Measurements from ENCODE around the gene WFS1. TPM values are rescaled to one million over a fixed set of nuclear protein-coding genes. Genes with fewer than 3 reads are reported as not detected.

The WFS1 gene
- polyA plus RNA-seq, 1 experiment = 46.8 TPM

DNA sequence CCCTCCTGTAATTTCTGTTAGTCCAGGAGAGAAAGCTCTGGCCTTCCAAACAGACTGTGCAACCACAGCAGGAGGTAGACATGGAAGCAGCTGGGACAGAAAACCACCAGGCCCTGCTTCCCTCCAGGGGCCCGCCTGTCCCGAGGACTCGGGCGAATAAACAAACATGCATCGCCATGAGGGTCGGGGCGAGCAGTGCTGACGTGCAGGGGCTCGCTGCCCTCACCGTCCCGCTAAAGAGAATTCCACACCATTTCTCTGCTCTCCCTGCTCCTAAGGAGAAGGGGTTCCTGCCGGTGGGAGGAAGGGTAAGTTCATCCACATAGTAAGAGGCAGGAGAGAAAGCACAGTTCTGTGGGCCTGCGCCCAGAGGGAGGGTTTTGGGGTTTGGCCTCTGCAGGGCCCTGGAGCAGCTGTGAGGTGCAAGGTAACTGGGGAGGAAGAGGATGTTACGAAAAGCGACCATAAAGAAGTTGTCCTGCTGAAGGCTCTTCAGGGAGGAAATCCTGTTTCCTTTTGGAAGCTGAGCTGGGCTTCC, 54.9 kb downstream of the WFS1 start:
- H3K9me3 ChIP-seq (ENCODE audit: control insufficient read depth, insufficient read depth, low read length) = peaks cover 9% of the 10 kb centered on the region
- H3K27ac ChIP-seq (ENCODE audit: low read depth, low read length) = no peak overlapping the region
- TF ChIP-seq, protein P1, sequence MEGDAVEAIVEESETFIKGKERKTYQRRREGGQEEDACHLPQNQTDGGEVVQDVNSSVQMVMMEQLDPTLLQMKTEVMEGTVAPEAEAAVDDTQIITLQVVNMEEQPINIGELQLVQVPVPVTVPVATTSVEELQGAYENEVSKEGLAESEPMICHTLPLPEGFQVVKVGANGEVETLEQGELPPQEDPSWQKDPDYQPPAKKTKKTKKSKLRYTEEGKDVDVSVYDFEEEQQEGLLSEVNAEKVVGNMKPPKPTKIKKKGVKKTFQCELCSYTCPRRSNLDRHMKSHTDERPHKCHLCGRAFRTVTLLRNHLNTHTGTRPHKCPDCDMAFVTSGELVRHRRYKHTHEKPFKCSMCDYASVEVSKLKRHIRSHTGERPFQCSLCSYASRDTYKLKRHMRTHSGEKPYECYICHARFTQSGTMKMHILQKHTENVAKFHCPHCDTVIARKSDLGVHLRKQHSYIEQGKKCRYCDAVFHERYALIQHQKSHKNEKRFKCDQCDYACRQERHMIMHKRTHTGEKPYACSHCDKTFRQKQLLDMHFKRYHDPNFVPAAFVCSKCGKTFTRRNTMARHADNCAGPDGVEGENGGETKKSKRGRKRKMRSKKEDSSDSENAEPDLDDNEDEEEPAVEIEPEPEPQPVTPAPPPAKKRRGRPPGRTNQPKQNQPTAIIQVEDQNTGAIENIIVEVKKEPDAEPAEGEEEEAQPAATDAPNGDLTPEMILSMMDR (IDR thresholded peaks at IDR 0.05; ENCODE audit: low read depth, low read length) = no peak
- DNase-seq (ENCODE audit: low read depth, low spot score) = no peak
- POLR2A ChIA-PET = no interaction called here
- peaks cover 26% of the 10 kb centered on the region for H3K27me3 ChIP-seq (ENCODE audit: control insufficient read depth, insufficient read depth, low read length)
- H3K4me3 ChIP-seq (ENCODE audit: low read depth, low read length) = no peak overlapping the region
- CTCF ChIA-PET = interaction anchor here (12.4 to 18.6 kb wide), 2 partner anchors 59 to 74 kb away, joined by 310 to 563 read pairs; partner anchors contain the start of gene WFS1

DNA sequence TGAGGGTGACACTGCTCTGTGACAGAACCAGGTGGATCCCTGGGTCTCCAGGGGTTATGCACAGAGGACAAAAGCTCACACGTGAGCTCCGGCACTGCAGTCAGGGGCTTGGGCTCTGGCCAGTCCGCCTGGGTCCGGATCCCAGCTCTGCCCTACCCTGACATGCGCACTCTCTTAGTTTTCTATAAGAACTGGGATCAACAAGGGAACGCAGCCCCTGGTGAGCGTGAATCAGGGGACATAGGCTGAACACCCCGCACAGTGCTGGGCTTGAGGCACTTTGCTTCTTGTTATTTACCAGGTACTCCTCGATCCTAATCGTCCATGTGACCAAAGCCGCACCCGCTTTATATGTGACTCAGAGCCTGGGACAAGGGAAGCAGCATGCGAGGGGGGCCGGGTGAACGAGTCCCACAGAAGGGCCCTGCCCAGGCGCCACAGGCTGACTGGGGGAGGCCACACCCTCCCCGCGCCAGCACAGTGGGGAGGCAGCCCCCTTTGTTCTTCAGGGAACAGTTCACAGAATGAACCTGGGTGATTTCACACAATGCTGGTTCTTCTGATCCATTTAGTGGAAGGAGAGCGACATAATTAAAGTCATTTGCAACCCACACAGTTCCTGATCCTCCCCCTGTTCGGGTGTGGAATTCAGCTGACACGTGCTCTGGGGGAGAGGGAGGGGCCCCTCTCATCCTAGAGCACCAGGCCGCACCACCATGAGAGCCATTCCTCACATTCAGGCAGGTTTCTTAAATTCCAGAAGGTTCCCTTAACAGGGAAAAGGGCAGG, 55.5 kb downstream of the WFS1 start:
- Histone ChIP-seq H3K27me3 (ENCODE audit: control insufficient read depth, insufficient read depth, low read length) (peaks cover 22% of the 10 kb centered on the region), H3K27ac (ENCODE audit: low read depth, low read length) (no peak overlapping the region), H3K9me3 (ENCODE audit: control insufficient read depth, insufficient read depth, low read length) (peaks cover 3% of the 10 kb centered on the region), H3K4me3 (ENCODE audit: low read depth, low read length) (no peak overlapping the region)
- TF ChIP-seq, protein P1 (IDR thresholded peaks at IDR 0.05; ENCODE audit: low read depth, low read length) = no peak
- CTCF ChIA-PET = interaction anchor here (12.4 to 18.6 kb wide), 2 partner anchors 59 to 75 kb away, joined by 310 to 563 read pairs; partner anchors contain the start of gene WFS1
- POLR2A ChIA-PET = no interaction called here
- no peak for DNase-seq (ENCODE audit: low read depth, low spot score)

DNA sequence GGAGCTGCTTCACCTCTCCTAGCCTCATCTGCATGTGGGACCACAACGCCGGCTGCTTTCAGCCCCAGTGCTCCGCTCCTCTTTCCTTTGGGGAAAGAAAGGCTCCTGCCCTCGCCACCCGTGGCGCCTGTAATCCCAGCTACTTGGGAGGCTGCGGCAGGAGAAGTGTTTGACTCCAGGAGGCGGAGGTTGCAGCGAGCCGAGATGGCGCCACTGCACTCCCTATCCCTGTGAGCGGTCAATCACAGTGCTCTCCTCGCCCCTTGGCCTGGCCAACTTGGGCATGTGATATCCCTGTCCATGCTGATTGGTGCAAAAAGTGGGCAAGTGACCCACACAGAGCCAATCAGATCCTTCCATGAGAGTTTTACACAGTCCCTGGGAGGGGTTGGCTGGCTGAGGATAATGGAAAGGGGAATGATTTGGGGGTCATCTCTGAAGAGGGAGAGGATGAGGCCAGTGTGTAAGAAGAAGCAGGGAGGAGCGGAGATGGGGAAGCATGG, 56.2 kb downstream of the WFS1 start:
- H3K27me3 ChIP-seq (ENCODE audit: control insufficient read depth, insufficient read depth, low read length) = peaks cover 22% of the 10 kb centered on the region
- peaks cover 3% of the 10 kb centered on the region; the same call in 1 of the 2 replicates for H3K9me3 ChIP-seq (ENCODE audit: control insufficient read depth, insufficient read depth, low read length)
- POLR2A ChIA-PET = interaction anchor here (0.6 kb wide), 1 partner anchor 38 kb away, joined by 8 read pairs; no protein-coding TSS in a partner anchor
- H3K27ac ChIP-seq (ENCODE audit: low read depth, low read length) = no peak overlapping the region
- CTCF ChIA-PET = interaction anchor here (12.4 to 18.6 kb wide), 2 partner anchors 60 to 76 kb away, joined by 310 to 563 read pairs; partner anchors contain the start of gene WFS1
- TF ChIP-seq, protein P1 (IDR thresholded peaks at IDR 0.05; ENCODE audit: low read depth, low read length) = no peak
- no peak overlapping the region for H3K4me3 ChIP-seq (ENCODE audit: low read depth, low read length)
- no peak for DNase-seq (ENCODE audit: low read depth, low spot score)

DNA sequence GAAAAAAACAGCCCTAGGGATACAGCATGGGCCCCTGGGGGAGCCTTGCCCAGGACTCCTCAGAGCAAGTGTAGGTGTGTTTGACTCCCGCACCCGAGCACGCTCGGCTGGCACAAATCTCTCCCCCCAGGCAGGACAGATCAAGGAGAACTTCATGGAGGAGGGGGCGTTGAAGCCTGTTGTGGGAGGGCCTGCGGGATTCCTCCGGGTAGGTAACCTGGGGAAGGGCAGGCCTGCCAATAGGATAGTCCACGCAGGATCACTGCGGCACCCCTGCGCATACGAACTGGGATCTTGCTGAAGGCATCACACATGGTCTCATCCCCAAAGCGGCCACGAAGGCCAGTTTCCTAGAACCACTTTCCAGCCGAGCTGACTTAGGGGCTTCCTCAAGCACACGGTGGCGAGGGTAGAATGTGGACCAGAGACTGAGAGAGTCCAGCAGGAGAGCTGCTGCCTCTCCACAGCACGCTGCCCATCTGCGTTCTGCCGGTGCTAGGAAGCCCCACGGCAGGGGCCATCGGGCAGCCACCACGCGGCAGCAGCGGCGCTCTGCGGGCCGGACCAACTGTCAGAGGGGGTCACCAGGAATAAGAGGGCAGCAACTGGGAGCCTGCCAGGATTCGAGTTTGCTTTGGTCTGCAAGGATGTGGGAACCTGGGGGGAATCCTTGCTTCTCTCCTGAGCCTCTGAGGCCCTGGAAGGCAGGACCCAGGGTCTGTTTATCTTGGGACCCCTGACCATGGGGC, 56.8 kb downstream of the WFS1 start:
- Histone ChIP-seq H3K9me3 (ENCODE audit: control insufficient read depth, insufficient read depth, low read length) (peaks cover 3% of the 10 kb centered on the region; the same call in 1 of the 2 replicates), H3K27ac (ENCODE audit: low read depth, low read length) (no peak overlapping the region), H3K4me3 (ENCODE audit: low read depth, low read length) (no peak overlapping the region), H3K27me3 (ENCODE audit: control insufficient read depth, insufficient read depth, low read length) (peaks cover 22% of the 10 kb centered on the region)
- TF ChIP-seq, protein P1 (IDR thresholded peaks at IDR 0.05; ENCODE audit: low read depth, low read length) = no peak
- DNase-seq (ENCODE audit: low read depth, low spot score) = no peak
- ChIA-PET POLR2A (interaction anchor here (0.6 kb wide), 1 partner anchor 39 kb away, joined by 8 read pairs; no protein-coding TSS in a partner anchor), CTCF (interaction anchor here (1.1 to 18.6 kb wide), 7 partner anchors 9 to 328 kb away, joined by 4 to 563 read pairs (median 16); partner anchors contain the start of gene WFS1)

All from AG04450 (cell line).